OCI-LY7 (cell line): Measurements from ENCODE around the gene TTL. TPM values are rescaled to one million over a fixed set of nuclear protein-coding genes. Genes with fewer than 3 reads are reported as not detected.

Source experiments
- BruUV-seq: library from RNA; stranded (reverse); fragments of 400-500 nt; replicated peaks from 2 replicates; lab custom pipeline; 2021; lab: Mats Ljungman, UMichigan
- CTCF ChIA-PET: fragments of 300-600 bp; sonication (Branson Sonifier 250); formaldehyde crosslinking; loops from one replicate; lab custom pipeline; 2022; ENCODE audit warnings: antibody characterized with exemption; ENCODE audit not compliant: unreplicated experiment; lab: Charles Lee
- POLR2A ChIA-PET: fragments of 300-600 bp; sonication (Branson Sonifier 250); formaldehyde crosslinking; loops from one replicate; lab custom pipeline; 2022; ENCODE audit warnings: antibody characterized with exemption; lab: Charles Lee
- DNase-seq: peaks from one replicate; pipeline ENCODE4 v3.0.0-alpha.2; 2015; ENCODE audit warnings: low spot score
- H2AFZ ChIP-seq: fragments of 200-600 bp; sonication (generic), shearing (Covaris generic); 2 replicates; pipeline ENCODE4 v1.6.1; 2014; ENCODE audit warnings: mild to moderate bottlenecking, antibody characterized with exemption, low read length, moderate library complexity
- H3K27ac ChIP-seq: fragments of 200-600 bp; sonication (generic); 2 replicates; pipeline ENCODE4 v1.5.1; 2014; ENCODE audit warnings: mixed run types, low read depth, mild to moderate bottlenecking, moderate library complexity, low read length, inconsistent platforms; ENCODE audit not compliant: poor library complexity, severe bottlenecking
- H3K36me3 ChIP-seq: fragments of 200-600 bp; sonication (generic); 2 replicates; pipeline ENCODE4 v1.6.1; 2014; ENCODE audit warnings: mild to moderate bottlenecking, antibody characterized with exemption, low read length, moderate library complexity, mixed read lengths; ENCODE audit not compliant: insufficient read depth
- H3K4me1 ChIP-seq: fragments of 200-600 bp; sonication (generic); 2 replicates; pipeline ENCODE4 v1.5.1; 2014; ENCODE audit warnings: mild to moderate bottlenecking, low read length; ENCODE audit not compliant: insufficient read depth, poor library complexity, severe bottlenecking
- H3K4me2 ChIP-seq: fragments of 200-600 bp; sonication (generic); 2 replicates; pipeline ENCODE4 v1.6.1; 2014; ENCODE audit warnings: mild to moderate bottlenecking, low read length
- H3K4me3 ChIP-seq: fragments of 200-600 bp; sonication (generic); 2 replicates; pipeline ENCODE4 v1.5.1; 2014; ENCODE audit warnings: mild to moderate bottlenecking, low read depth, low read length; ENCODE audit not compliant: poor library complexity, severe bottlenecking
- H3K79me2 ChIP-seq: fragments of 200-600 bp; sonication (generic); 2 replicates; pipeline ENCODE4 v1.6.1; 2016; ENCODE audit warnings: low read depth, mild to moderate bottlenecking, low read length, moderate library complexity, mixed read lengths; ENCODE audit not compliant: insufficient read depth
- H3K9me2 ChIP-seq: fragments of 200-600 bp; sonication (generic); 2 replicates; pipeline ENCODE4 v1.6.1; 2016; ENCODE audit warnings: mild to moderate bottlenecking, low read length, mixed read lengths; ENCODE audit not compliant: insufficient read depth
- H3K9me3 ChIP-seq: fragments of 200-600 bp; sonication (generic); 2 replicates; pipeline ENCODE4 v1.6.1; 2014; ENCODE audit warnings: mild to moderate bottlenecking, mixed run types, low read length, mixed read lengths
- H4K20me1 ChIP-seq: fragments of 200-600 bp; sonication (generic); 2 replicates; pipeline ENCODE4 v1.6.1; 2014; ENCODE audit warnings: mild to moderate bottlenecking, antibody characterized with exemption, low read length, moderate library complexity, mixed read lengths; ENCODE audit not compliant: insufficient read depth
- EZH2phosphoT487 ChIP-seq: fragments of 200-600 bp; sonication (generic); IDR thresholded peaks from 2 replicates; pipeline ENCODE4 v1.6.1; 2018; ENCODE audit warnings: low read depth, borderline replicate concordance, mild to moderate bottlenecking, mixed run types, antibody characterized with exemption, low read length, moderate library complexity, mixed read lengths
- intact Hi-C: fragments of 100-400 bp; cut with micrococcal nuclease; formaldehyde crosslinking; loops from one replicate; pipeline ENCODE4 v1.10.0; 2022; ENCODE audit not compliant: unreplicated experiment
- total RNA-seq, 2 experiments: library from RNA; depleted of rRNA in 1 of 2; stranded (reverse); fragments of >200 nt in 1 of 2; shearing (Covaris generic) in 1 of 2; gene quantifications; 2 replicates each; pipeline ENCODE4 v1.2.3, GENCODE V29; 2014 to 2022
- TF ChIP-seq, protein P1 (sequence below): fragments of 200-600 bp; sonication (generic); conservative IDR thresholded peaks from 2 replicates; pipeline ENCODE4 v1.5.1; 2014; ENCODE audit warnings: mild to moderate bottlenecking, antibody characterized with exemption, low read length, moderate library complexity, mixed read lengths

TTL gene
- total RNA-seq, 2 experiments from 2014 or later, result 27.1 to 45.1 TPM

GRCh38 chr2:112482309-112483041 is 519 bp downstream of the TTL start:
- Histone ChIP-seq H3K36me3 (peaks cover 34% of the 10 kb centered on the region), H3K27ac (peak overlapping the region; percentile 71), H3K9me3 (no peaks in the 10 kb centered on the region), H3K79me2 (peaks cover 30% of the 10 kb centered on the region; the same call in 1 of the 2 replicates), H2AFZ (peak overlapping the region; percentile 84), H3K9me2 (no peaks in the 10 kb centered on the region), H4K20me1 (peaks cover 5% of the 10 kb centered on the region; the same call in 1 of the 2 replicates), H3K4me1 (peaks cover 19% of the 10 kb centered on the region), H3K4me2 (peak overlapping the region; percentile 95), H3K4me3 (peak overlapping the region; percentile 99)
- ChIA-PET POLR2A (interaction anchor here (0.6 to 0.7 kb wide), 2 partner anchors 309 to 605 kb away, joined by 4 to 9 read pairs; no protein-coding TSS in a partner anchor), CTCF (no interaction called here)
- intact Hi-C loops, result loop anchor here (5.0 kb wide), 3 partner anchors 225 to 600 kb away; partner anchors contain the start of genes ANAPC1 and ZC3H8
- TF ChIP-seq, protein P1, sequence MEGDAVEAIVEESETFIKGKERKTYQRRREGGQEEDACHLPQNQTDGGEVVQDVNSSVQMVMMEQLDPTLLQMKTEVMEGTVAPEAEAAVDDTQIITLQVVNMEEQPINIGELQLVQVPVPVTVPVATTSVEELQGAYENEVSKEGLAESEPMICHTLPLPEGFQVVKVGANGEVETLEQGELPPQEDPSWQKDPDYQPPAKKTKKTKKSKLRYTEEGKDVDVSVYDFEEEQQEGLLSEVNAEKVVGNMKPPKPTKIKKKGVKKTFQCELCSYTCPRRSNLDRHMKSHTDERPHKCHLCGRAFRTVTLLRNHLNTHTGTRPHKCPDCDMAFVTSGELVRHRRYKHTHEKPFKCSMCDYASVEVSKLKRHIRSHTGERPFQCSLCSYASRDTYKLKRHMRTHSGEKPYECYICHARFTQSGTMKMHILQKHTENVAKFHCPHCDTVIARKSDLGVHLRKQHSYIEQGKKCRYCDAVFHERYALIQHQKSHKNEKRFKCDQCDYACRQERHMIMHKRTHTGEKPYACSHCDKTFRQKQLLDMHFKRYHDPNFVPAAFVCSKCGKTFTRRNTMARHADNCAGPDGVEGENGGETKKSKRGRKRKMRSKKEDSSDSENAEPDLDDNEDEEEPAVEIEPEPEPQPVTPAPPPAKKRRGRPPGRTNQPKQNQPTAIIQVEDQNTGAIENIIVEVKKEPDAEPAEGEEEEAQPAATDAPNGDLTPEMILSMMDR, result 0 out of 2 replicates have a peak, but pooled peaks have one; percentile 23
- no peak for TF ChIP-seq EZH2phosphoT487
- peak; percentile 38 for DNase-seq
- BruUV-seq, result no TSS peak

- peak overlapping the region; percentile 71 for H3K27ac ChIP-seq
- intact Hi-C loops, result loop anchor here (5.0 kb wide), 3 partner anchors 226 to 601 kb away; partner anchors contain the start of genes ANAPC1 and ZC3H8
- peak overlapping the region; percentile 99 for H3K4me3 ChIP-seq
- H4K20me1 ChIP-seq, result peaks cover 5% of the 10 kb centered on the region; the same call in 1 of the 2 replicates
- H3K79me2 ChIP-seq, result peaks cover 36% of the 10 kb centered on the region; the same call in 1 of the 2 replicates
- DNase-seq, result peak; percentile 23
- H3K4me1 ChIP-seq, result peaks cover 19% of the 10 kb centered on the region
- TF ChIP-seq EZH2phosphoT487, result no peak
- TF ChIP-seq, protein P1, result no peak
- no TSS peak for BruUV-seq
- H3K9me3 ChIP-seq, result no peaks in the 10 kb centered on the region
- ChIA-PET CTCF (no interaction called here), POLR2A (interaction anchor here (0.7 to 1.5 kb wide), 3 partner anchors 9 to 605 kb away, joined by 3 to 9 read pairs (median 5); no protein-coding TSS in a partner anchor)
- H3K9me2 ChIP-seq, result no peaks in the 10 kb centered on the region
- H2AFZ ChIP-seq, result peak overlapping the region; percentile 84; the same call in 1 of the 2 replicates
- peak overlapping the region; percentile 95 for H3K4me2 ChIP-seq
- peaks cover 40% of the 10 kb centered on the region for H3K36me3 ChIP-seq
Observed at GRCh38 chr2:112483042-112483473, 1.1 kb downstream of the TTL start.
